GM23248 (cell line): ENCODE results near the gene MEGF9.

Experiments used
- EZH2 ChIP-seq: fragments of 200-600 bp; sonication (generic); IDR thresholded peaks from 2 replicates; pipeline ENCODE4 v1.6.1; 2018; ENCODE audit warnings: antibody characterized with exemption, mild to moderate bottlenecking; ENCODE audit not compliant: insufficient read depth, poor library complexity, severe bottlenecking
- EZH2phosphoT487 ChIP-seq: fragments of 200-600 bp; sonication (generic); IDR thresholded peaks from 2 replicates; pipeline ENCODE4 v1.6.1; 2018; ENCODE audit warnings: antibody characterized with exemption, moderate library complexity, mild to moderate bottlenecking, low read depth; ENCODE audit not compliant: insufficient read depth

DNA sequence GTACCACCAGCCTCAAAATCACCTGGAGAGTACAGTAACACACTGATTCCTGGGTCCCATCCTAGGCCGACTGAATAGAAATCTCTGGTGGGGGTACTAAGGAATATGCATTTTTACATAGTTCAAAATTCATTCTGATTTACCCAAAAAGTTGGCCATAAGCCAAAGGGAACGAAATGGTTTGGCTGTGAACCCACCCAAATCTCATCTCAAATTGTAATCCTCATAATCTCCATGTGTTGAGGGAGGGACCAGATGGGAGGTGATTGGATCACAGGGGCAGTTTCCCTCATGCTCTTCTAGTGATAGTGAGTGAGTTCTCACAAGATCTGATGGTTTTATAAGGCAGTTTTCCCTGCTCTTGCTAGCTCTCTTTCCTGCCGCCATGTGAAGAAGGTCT is 31.1 kb downstream of the MEGF9 start:
- TF ChIP-seq EZH2phosphoT487 (no peak), EZH2 (no peak)
